Measurements from ENCODE around the gene PACSIN1.

DNA sequence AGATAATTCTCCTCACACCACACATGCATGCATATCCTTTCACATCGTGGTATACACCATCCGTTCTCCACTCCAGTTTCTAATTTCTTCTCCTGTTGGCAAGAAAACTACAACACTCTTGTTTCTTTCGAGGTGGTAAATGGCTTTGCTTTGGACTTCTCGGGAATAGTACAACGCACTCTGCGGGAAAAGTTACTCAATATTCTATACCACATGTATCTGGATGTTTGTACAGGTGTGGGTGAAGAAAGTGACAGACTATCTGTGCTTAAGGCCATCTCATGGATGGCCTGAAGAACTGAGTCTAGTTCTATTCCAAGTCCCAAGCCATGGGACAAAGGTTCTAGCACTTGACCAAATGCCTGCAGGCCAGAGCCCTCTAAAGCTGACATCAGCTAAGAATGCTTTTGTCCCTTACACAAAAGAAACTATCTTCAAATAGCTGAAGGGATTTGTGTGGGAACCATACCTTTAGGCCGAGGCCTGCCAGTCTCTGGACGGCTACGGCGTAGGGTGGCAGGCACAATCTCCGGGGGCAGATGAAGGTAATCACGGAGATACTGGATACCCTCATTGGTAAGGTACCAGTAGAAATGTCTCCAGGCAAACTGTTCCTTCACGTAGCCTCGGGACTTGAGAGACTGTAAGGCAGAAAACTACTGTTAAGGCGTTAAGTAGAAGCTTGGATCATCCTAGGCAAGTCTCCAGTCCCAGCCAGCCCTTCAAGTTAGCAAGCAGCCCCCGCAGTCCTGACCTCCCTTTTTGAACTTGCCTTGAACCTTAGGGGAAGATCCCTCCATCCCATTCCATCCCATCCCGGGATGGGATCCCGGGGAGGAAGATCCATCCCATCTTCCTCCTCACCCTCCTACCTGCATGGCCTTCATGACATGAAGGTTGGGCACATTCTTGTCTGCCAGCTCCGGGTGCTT lies 41.4 kb upstream of the PACSIN1 start:
- TF ChIP-seq, protein P1, sequence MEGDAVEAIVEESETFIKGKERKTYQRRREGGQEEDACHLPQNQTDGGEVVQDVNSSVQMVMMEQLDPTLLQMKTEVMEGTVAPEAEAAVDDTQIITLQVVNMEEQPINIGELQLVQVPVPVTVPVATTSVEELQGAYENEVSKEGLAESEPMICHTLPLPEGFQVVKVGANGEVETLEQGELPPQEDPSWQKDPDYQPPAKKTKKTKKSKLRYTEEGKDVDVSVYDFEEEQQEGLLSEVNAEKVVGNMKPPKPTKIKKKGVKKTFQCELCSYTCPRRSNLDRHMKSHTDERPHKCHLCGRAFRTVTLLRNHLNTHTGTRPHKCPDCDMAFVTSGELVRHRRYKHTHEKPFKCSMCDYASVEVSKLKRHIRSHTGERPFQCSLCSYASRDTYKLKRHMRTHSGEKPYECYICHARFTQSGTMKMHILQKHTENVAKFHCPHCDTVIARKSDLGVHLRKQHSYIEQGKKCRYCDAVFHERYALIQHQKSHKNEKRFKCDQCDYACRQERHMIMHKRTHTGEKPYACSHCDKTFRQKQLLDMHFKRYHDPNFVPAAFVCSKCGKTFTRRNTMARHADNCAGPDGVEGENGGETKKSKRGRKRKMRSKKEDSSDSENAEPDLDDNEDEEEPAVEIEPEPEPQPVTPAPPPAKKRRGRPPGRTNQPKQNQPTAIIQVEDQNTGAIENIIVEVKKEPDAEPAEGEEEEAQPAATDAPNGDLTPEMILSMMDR (IDR thresholded peaks at IDR 0.05), result no peak
- TF ChIP-seq POLR2A (IDR thresholded peaks at IDR 0.05), result no peak
